ENCODE measurements around the gene ZEB2.

Gene ZEB2

GRCh38 chr2:144339048-144339447, 180.9 kb downstream of the ZEB2 start:
- DNase-seq (ENCODE audit: low read depth), result no peak
- H3K4me3 ChIP-seq (replicated peaks; ENCODE audit: low read depth, low read length), result no peak overlapping the region
- no peak for TF ChIP-seq CTCF (IDR thresholded peaks at IDR 0.05; ENCODE audit: low read length, missing control alignments)

GRCh38 chr2:144334551-144334950, 185.4 kb downstream of the ZEB2 start:
- H3K4me3 ChIP-seq (replicated peaks; ENCODE audit: low read depth, low read length), result no peak overlapping the region
- TF ChIP-seq CTCF (IDR thresholded peaks at IDR 0.05; ENCODE audit: low read length, missing control alignments), result no peak

More at GRCh38 chr2:144334551-144334950, 185.4 kb downstream of the ZEB2 start:
- no peak for DNase-seq (ENCODE audit: low read depth)

Measured in fibroblast of pulmonary artery (primary cell).